LHCN-M2 (cell line): ENCODE data around the gene ABCC12. TPM values are rescaled to one million over a fixed set of nuclear protein-coding genes. Genes with fewer than 3 reads are reported as not detected.
A peak's percentile ranks its signal among the peaks of the same experiment; 100 is the strongest.

Source experiments
- DNase-seq: peaks from one replicate; pipeline ENCODE4 v3.0.0-alpha.2; 2012; ENCODE audit warnings: low read depth
- total RNA-seq: library from RNA; depleted of rRNA; stranded (reverse); fragments of >200 nt; gene quantifications from 2 replicates; pipeline ENCODE4 v1.2.3, GENCODE V29; 2014

ABCC12 gene
- total RNA-seq, 1 experiment from 2014 or later, result not detected

DNA sequence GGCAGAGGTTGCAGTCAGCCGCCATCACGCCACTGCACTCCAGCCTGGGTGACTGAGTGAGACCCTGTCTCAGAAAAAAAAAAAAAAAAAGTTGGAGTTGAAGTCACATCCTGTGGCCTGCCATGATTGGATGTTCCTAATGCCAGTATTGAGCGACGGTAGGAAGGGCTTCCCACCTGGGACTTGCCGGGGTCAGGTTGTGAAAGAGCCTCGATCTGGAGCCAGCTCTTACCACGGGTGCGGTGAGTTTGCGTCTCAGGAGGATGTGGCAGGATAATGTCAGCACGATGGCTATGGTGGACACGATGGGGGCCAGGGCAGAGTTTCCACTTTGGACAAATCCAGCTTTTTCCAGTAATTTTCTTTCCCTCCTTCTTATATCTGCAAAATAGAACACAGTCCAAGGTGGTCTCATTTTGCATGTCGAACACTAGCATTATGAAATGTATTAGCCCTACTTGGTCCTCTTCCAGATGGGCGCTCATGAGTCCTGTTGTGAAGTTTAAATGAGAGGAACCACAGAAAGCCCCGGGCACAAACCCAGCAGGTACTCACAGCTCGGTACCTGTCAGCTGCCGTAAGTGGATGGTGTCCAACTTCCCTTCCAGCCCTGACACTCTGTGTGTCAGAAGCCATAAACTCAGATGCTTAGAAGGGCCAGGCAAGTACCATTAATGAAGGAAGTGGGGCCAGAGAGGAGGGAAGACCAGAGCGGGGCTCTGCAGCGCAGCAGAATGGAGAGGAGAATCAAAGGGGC, 22.2 kb downstream of the ABCC12 start:
- DNase-seq, result no peak

GRCh38 chr16:48132696-48133095, 23.1 kb downstream of the ABCC12 start:
- DNase-seq, result no peak

DNA sequence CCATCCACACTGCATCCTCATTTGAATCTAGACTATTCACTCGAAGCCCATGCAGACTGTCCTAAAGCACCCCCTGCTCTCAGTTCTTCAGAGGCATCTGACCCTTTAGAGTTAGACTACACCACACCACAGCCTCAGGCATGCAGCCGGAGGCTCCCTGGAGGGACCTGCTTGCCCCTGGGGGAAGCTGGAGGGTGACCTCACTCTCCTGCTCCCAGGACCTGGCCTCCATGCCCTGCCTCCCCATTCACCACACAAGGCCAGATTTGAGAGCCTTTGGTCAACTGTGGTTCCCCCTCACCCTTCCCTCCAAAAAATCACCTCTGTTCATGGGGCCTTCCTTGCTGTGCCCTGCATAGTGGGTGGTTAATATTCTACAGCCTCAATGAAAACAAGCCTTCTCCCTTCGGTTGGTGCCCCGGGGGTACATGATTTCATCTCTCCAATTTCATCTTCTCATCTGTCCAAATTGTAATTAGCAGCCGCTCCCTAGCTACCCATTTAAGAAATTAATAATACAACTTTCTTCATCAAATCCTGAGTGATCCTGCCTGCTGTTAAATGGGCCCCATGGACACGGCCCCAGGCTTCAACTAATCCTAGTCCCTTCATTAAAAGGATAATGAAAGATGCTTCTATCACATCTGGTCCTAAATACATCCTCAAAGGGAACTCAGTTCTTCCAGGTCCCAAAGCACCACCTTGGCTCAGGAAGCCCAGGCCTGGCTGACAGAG, 24.4 kb downstream of the ABCC12 start:
- DNase-seq, result no peak

- no peak for DNase-seq
Observed at GRCh38 chr16:48129926-48130325, 25.9 kb downstream of the ABCC12 start.

DNA sequence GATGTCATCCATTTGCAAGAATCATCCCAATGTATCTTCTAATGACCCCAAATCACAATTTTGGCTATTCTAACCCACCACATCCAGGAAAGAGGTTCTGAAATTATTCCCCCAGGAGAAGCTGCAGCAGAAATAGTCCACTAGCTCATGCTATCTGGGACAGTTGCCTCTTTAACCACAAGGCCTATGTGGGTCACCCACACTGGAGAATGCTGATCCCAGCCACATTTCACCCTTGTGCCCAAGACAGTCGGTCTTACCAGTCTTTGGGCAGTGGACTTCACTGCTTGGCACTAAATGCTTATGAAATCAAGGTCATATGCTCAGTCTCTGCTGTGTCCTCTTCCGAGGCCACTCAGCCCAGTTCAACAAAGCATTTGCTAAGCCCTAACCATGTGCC, 27.0 kb downstream of the ABCC12 start:
- DNase-seq, result peak; percentile 60

DNA sequence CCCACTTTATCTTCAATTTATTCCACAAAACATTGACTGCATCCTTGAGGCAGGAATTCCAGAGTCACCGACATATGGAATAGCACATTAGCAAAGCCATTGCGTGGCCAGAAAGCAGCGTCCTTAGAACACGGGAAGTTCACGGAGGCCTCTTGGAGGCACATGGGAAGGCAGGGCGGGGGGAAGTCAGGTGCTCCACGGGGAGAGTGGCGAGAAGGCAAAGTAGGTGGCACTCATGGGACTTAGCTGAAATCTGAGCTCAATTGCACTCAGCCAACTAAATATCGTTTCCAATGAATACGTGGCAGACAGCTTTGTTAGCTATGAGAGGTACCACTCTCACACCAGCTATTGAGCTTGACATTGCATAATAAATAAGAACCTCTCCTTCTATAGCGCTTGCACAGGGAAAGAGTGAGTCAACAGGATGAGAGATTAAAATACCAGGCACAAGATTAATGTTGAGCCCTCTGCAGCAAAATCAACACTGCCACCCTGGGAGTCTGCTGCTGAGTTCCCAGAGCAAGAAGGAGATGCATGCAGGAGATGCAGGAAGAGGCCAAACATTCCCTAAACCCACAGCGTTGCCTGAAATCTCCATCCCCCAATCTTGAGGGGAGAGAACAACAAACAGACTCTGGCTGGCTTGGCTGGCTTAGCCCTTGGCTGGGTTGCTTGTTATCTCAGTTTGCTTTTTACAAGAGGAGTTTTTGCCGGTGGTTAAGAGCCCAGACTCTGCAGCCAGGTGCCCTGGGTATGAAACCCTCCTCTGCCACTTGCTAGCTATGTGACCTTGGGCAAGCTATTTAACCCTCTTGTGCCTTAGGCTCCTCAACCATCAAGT, 28.8 kb downstream of the ABCC12 start:
- DNase-seq, result peak; percentile 99

- no peak for DNase-seq
Observed at GRCh38 chr16:48125888-48126287, 29.9 kb downstream of the ABCC12 start.

GRCh38 chr16:48124266-48124665, 31.5 kb downstream of the ABCC12 start:
- peak; percentile 44 for DNase-seq

GRCh38 chr16:48123104-48123788, 32.5 kb downstream of the ABCC12 start:
- peak; percentile 99 for DNase-seq

DNA sequence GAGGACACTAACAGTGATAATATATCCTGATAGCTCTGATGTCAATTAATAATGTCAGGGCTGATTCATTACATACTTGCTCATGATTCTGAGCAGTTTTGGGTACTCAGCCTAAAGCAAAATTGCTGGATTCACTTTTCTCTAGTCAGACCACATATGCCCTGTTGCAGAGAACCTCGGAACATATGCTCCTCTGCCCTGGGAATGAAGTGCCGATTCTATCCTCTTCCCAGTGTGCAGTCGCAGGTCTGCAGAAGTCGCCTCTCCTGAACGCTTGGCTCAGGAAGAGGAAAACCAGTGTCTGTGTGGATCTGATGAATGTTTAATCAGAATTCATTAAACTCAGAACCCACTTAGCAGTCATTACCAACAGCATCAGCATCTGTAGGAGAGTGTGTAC, 34.5 kb downstream of the ABCC12 start:
- DNase-seq, result no peak

- no peak for DNase-seq
Observed at GRCh38 chr16:48118841-48119240, 37.0 kb downstream of the ABCC12 start.

DNA sequence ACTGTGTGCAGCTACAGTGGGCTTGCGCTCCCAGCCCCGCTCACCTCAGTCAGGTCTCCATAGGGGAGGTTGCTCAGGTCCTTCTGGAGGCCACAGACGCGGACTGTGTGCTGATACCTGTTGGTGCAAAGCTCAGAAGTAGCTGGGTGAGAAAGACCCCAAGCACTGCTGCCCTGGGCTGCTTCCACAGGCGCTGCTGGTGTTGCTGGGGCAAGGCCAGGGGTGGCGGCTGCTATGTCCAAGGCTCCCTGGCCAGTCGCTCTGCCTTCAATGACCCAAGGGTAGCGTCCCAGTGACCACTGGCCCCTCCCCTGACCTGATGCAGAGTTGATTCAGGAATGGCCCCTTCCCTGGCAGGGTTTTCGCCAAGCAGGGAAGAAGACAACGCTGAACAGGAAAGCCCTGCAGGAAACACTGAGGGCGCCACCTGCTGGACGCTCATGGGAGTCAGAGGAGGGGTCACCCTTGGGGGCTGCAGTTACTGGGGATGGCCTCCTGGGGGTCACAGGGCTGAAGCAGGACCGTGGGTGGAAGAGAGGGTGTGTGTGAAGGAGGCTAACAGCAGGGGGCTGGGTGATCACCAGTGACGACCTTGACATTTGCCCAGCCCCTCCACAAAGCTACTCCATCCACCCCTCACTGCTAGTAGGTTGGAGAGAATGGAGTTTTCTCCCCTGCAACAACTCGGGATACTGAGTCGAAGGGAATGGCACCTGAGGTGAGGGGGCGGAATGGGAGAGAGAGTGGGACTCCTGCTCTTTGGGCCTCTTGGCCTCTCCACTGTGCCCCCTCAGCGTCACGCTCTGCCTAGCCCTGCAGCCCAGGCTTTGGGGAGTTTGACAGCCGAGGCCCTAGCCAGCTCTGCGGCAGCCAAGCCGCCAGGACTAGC, 38.3 kb downstream of the ABCC12 start:
- peak; percentile 61 for DNase-seq

DNA sequence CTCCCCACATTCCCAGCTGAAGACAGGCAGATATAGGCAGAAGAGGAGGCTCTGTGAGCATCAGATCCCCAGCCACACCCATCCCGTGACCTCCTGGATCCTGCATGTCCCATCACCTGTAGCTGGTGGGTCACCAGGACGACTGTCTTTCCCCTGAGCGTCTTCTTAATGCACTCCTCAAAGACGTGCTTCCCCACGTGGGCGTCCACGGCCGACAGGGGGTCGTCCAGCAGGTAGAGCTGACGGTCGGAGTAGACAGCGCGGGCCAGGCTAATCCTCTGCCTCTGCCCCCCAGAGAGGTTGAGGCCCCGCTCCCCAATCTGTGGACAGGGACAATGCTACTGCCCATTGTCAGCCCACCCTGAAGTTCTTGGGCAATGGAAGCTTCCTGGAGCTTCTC, 40.5 kb downstream of the ABCC12 start:
- no peak for DNase-seq

- DNase-seq, result no peak
Observed at GRCh38 chr16:48114410-48114809, 41.4 kb downstream of the ABCC12 start.

- no peak for DNase-seq
Observed at GRCh38 chr16:48113471-48113870, 42.3 kb downstream of the ABCC12 start.

DNA sequence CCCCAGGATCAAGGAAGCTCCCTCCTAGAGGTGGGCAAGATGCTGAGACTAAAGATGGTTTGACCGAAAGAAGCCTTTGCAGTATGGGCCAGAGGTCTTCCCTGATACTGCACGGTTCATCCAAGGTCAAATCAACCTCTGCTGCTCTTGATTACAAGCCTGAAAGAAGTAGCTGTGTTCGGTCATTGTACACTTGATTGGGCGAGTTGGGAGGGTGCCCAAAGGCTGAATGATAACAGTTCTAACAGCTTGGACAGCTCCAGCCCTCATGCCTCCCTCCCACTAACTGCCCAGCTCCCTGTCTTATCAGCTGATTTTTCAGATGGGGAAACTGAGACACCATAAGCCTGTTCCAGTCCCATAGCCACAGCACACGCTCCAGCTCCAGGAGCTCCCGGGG, 42.8 kb downstream of the ABCC12 start:
- DNase-seq, result no peak

DNA sequence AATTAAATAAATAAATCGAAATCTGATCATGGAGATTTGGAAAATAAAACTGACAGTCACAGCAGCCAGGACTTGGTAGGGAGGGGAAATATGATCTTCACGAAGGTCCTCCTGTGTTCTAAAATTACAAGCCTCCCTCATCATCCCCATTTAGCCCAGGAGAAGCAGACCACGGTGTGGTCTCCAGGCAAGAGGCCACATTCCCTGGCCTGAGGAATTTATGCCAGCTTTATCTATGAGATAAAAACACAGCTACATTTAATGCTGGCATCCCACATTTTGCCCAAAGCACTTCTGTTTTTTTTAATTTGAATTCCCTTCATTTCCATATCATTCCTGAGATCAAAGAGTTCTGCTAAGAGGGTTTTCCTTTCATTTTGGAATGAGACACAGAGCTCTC, 43.2 kb downstream of the ABCC12 start:
- no peak for DNase-seq

DNA sequence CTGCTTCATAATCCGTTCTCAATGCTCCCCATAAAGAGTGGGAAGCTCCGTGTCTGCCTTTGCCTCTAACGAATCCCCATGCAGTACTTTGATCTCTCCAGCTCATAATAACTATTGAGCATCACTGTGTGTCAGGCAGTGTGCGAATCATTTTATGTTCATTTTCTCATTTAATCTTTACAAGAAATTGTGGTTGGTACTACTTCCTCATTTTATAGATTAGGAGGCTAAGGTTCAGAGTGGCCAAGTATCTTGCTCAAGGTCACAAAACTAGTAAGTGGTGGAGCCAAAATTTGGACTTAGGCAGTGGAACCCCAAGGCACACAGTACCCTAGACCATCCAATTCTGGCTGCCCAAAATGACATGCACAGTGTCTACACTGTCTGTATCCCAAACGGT, 44.8 kb downstream of the ABCC12 start:
- DNase-seq, result no peak

- no peak for DNase-seq
Observed at GRCh38 chr16:48110000-48110399, 45.8 kb downstream of the ABCC12 start.

DNA sequence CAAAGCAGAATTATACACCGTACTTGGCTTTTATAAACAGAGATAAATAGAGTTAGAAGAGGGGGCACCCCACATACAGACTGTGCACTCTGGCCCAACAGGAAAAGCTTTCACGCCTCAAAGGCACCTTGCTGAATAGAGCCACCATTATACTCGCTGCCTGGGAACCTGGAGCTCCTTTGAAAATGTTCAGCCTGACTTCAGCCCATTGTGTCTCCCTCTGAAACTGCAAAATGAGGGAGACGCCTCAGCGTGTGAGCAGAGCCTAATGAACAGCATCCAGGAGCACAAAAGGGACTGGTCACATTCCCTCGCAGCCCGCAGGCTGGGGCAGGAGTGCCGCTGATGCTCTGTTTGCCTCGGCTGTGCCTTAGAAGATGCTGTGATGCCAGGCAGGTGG, 46.3 kb downstream of the ABCC12 start:
- DNase-seq, result no peak

GRCh38 chr16:48106446-48106845, 49.3 kb downstream of the ABCC12 start:
- DNase-seq, result no peak
